GM18909 (cell line): ENCODE measurements around the gene SP4.

Source experiments
- ATAC-seq: cut with Tn5 transposase; IDR thresholded peaks from one replicate; pipeline ENCODE4 v1.9.1; 2021; ENCODE audit warnings: mild to moderate bottlenecking; ENCODE audit not compliant: unreplicated experiment, poor library complexity

Gene SP4

GRCh38 chr7:21430575-21430954, 2.7 kb downstream of the SP4 start:
- ATAC-seq, result no peak

- no peak for ATAC-seq
These were observed 15.4 kb downstream of the SP4 start for GRCh38 chr7:21443149-21443841.

GRCh38 chr7:21448974-21449373, 21.1 kb downstream of the SP4 start:
- ATAC-seq, result no peak

GRCh38 chr7:21450076-21450475, 22.2 kb downstream of the SP4 start:
- ATAC-seq, result no peak

- ATAC-seq, result no peak
These were observed 23.1 kb downstream of the SP4 start for GRCh38 chr7:21450941-21451340.

- ATAC-seq, result no peak
These were observed 26.3 kb downstream of the SP4 start for GRCh38 chr7:21454182-21454581.

GRCh38 chr7:21454906-21455305, 27.0 kb downstream of the SP4 start:
- ATAC-seq, result no peak

GRCh38 chr7:21461282-21461681, 33.4 kb downstream of the SP4 start:
- no peak for ATAC-seq

- ATAC-seq, result no peak
These were observed 34.2 kb downstream of the SP4 start for GRCh38 chr7:21462081-21462480.

- no peak for ATAC-seq
These were observed 35.6 kb downstream of the SP4 start for GRCh38 chr7:21463524-21463923.

GRCh38 chr7:21468969-21469368, 41.1 kb downstream of the SP4 start:
- ATAC-seq, result no peak

- no peak for ATAC-seq
These were observed 42.0 kb downstream of the SP4 start for GRCh38 chr7:21469894-21470293.

- no peak for ATAC-seq
These were observed 44.1 kb downstream of the SP4 start for GRCh38 chr7:21472029-21472428.

- no peak for ATAC-seq
These were observed 48.5 kb downstream of the SP4 start for GRCh38 chr7:21476429-21476828.

GRCh38 chr7:21480693-21481403, 53.0 kb downstream of the SP4 start:
- ATAC-seq, result no peak

- ATAC-seq, result no peak
These were observed 58.6 kb downstream of the SP4 start for GRCh38 chr7:21486511-21486910.

GRCh38 chr7:21495731-21496130, 67.8 kb downstream of the SP4 start:
- no peak for ATAC-seq

GRCh38 chr7:21497072-21497471, 69.2 kb downstream of the SP4 start:
- ATAC-seq, result no peak

- ATAC-seq, result no peak
These were observed 72.4 kb downstream of the SP4 start for GRCh38 chr7:21500117-21500832.

- no peak for ATAC-seq
These were observed 76.1 kb downstream of the SP4 start for GRCh38 chr7:21504021-21504420.

GRCh38 chr7:21507627-21508343, 79.9 kb downstream of the SP4 start:
- peak; percentile 48 for ATAC-seq
